PC-3 (cell line): ENCODE measurements around the gene TRPM8.

Experiments
- EZH2 ChIP-seq: fragments of 300-600 bp; sonication (generic); IDR thresholded peaks from one replicate; pipeline ENCODE4 v1.6.1; 2017; ENCODE audit warnings: antibody characterized with exemption, mild to moderate bottlenecking, low read length; ENCODE audit not compliant: unreplicated experiment
- TF ChIP-seq, protein P1 (sequence below): fragments of 300-600 bp; sonication (generic); conservative IDR thresholded peaks from 2 replicates; pipeline ENCODE4 v1.5.1; 2017; ENCODE audit warnings: antibody characterized with exemption, low read depth, mild to moderate bottlenecking, low read length

DNA sequence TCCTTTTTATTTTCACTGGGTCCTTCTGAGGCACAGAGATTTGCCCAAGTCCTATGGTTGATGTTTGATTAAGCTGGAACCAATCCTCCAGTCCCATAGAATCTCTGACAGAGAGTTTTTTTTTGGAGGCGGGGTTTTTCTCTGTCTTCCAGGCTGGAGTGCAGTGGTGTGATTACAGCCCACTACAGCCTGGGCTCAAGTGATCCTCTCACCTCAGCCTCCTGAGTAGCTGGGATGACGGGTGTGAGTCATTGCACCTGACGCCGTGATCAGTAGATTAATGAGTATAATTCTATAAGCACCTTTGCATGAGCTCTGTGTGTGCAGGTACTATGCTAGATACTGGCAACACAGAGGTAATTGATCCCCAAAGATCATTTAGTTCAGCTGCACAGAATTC lies 15.3 kb upstream of the TRPM8 start:
- no peak for TF ChIP-seq EZH2
- TF ChIP-seq, protein P1, sequence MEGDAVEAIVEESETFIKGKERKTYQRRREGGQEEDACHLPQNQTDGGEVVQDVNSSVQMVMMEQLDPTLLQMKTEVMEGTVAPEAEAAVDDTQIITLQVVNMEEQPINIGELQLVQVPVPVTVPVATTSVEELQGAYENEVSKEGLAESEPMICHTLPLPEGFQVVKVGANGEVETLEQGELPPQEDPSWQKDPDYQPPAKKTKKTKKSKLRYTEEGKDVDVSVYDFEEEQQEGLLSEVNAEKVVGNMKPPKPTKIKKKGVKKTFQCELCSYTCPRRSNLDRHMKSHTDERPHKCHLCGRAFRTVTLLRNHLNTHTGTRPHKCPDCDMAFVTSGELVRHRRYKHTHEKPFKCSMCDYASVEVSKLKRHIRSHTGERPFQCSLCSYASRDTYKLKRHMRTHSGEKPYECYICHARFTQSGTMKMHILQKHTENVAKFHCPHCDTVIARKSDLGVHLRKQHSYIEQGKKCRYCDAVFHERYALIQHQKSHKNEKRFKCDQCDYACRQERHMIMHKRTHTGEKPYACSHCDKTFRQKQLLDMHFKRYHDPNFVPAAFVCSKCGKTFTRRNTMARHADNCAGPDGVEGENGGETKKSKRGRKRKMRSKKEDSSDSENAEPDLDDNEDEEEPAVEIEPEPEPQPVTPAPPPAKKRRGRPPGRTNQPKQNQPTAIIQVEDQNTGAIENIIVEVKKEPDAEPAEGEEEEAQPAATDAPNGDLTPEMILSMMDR = no peak
